Right forelimb (tissue), 1 donor: ENCODE results near the gene RBFOX1.

Experiments
- DNase-seq: peaks from one replicate; pipeline ENCODE4 v3.0.0-alpha.2; 2018

The RBFOX1 gene

GRCh38 chr16:7332611-7333010 lies at the start of gene RBFOX1:
TSS of gene RBFOX1 (plus strand) at chr16:7332845.
- no peak for DNase-seq

- no peak for DNase-seq
Measured at GRCh38 chr16:7284780-7285179, 47.9 kb upstream of the RBFOX1 start.

- DNase-seq: no peak
Measured at GRCh38 chr16:7285520-7285919, 47.1 kb upstream of the RBFOX1 start.

- no peak for DNase-seq
Measured at GRCh38 chr16:7289299-7289698, 43.3 kb upstream of the RBFOX1 start.

GRCh38 chr16:7290682-7291081 lies 42.0 kb upstream of the RBFOX1 start:
- DNase-seq: no peak

GRCh38 chr16:7294020-7294419 lies 38.6 kb upstream of the RBFOX1 start:
- no peak for DNase-seq

- no peak for DNase-seq
Measured at GRCh38 chr16:7303052-7303610, 29.5 kb upstream of the RBFOX1 start.

- DNase-seq: no peak
Measured at GRCh38 chr16:7303660-7304200, 28.9 kb upstream of the RBFOX1 start.

- DNase-seq: no peak
Measured at GRCh38 chr16:7304279-7304678, 28.4 kb upstream of the RBFOX1 start.

GRCh38 chr16:7304958-7305357 lies 27.7 kb upstream of the RBFOX1 start:
- DNase-seq: no peak

GRCh38 chr16:7313170-7313569 lies 19.5 kb upstream of the RBFOX1 start:
- no peak for DNase-seq

- DNase-seq: no peak
Measured at GRCh38 chr16:7314163-7314562, 18.5 kb upstream of the RBFOX1 start.

- DNase-seq: no peak
Measured at GRCh38 chr16:7315813-7316212, 16.8 kb upstream of the RBFOX1 start.

GRCh38 chr16:7316281-7316888 lies 16.3 kb upstream of the RBFOX1 start:
- no peak for DNase-seq

- no peak for DNase-seq
Measured at GRCh38 chr16:7317982-7318381, 14.7 kb upstream of the RBFOX1 start.

GRCh38 chr16:7318686-7319085 lies 14.0 kb upstream of the RBFOX1 start:
- DNase-seq: no peak

- no peak for DNase-seq
Measured at GRCh38 chr16:7319514-7319913, 13.1 kb upstream of the RBFOX1 start.

- no peak for DNase-seq
Measured at GRCh38 chr16:7321661-7322060, 11.0 kb upstream of the RBFOX1 start.

GRCh38 chr16:7324321-7324720 lies 8.3 kb upstream of the RBFOX1 start:
- no peak for DNase-seq

GRCh38 chr16:7325834-7326233 lies 6.8 kb upstream of the RBFOX1 start:
- no peak for DNase-seq

GRCh38 chr16:7330709-7331108 lies 1.9 kb upstream of the RBFOX1 start:
- no peak for DNase-seq

- no peak for DNase-seq
Measured at GRCh38 chr16:7331997-7332396, 648 bp upstream of the RBFOX1 start.

- no peak for DNase-seq
Measured at GRCh38 chr16:7333180-7333725, 608 bp downstream of the RBFOX1 start.

GRCh38 chr16:7334801-7335560 lies 2.3 kb downstream of the RBFOX1 start:
- no peak for DNase-seq
